GM11168 (cell line): ENCODE results near the gene TNFRSF8.

ENCODE experiments used
- in situ Hi-C: fragments of 300-500 bp; cut with MboI; formaldehyde crosslinking; loops from one replicate; pipeline ENCODE4 v1.12.0; 2022; ENCODE audit warnings: low sequenced_read_pairs; ENCODE audit not compliant: unreplicated experiment

The TNFRSF8 gene

DNA sequence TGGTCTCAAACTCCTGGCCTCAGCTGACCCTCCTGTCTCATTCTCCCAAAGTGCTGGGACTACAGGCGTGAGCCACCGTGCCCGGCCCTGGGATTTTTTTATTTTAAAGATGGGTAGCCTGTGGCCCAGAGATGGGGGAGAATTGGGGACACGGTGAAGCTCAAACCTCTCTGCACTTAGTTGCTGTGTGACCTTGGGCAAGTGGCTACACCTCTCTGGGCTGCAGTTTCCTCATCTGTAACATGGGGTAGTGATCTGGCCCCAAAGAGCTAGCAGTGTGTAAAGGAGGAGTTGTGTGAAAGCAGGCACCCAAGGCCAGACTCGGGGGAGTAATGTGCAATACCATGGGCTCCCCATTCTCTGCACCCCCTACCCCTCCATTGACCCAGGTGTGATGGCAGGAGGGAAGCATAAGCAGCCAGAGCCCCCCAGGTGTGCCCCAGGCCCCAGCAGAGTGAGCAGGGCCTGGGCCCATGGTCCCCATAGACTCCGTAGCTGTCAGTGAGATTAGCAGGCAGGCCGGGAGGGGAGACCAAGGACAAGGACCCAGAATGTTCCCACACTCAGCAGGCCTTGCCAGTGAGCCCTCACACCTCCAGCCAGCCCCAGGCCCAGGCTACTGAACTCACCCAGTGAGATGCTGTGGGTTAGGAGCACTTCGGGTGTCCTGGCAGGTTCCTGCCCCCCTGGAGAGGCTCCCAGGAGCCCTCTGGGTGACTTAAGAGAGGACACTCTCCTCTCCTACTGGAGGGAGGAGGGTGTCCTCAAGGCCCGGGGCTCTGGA lies 17.9 kb downstream of the TNFRSF8 start:
- in situ Hi-C loops, result no loop called here

- in situ Hi-C loops, result no loop called here
Measured at GRCh38 chr1:12081648-12082396, 18.7 kb downstream of the TNFRSF8 start.

- in situ Hi-C loops, result no loop called here
Measured at GRCh38 chr1:12082988-12083387, 19.9 kb downstream of the TNFRSF8 start.

DNA sequence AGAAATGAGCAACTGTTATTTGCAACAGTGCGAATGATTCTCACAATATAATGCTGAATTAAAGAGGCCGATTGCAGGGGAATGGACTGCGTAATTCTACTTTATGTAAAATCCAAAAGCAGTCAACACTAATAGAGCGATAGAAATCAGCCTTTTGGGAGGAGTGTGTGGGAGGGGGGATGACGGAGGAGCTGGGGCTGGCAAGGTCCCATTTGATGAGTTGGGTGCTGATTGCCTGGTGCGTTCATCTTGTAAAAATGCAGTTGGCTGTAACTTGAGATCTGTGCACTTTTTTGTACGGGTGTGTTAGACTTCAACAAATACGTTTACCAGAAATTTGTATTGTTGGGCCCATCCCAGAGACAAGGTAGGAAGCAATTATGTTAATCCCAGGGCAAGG lies 20.7 kb downstream of the TNFRSF8 start:
- in situ Hi-C loops, result no loop called here

DNA sequence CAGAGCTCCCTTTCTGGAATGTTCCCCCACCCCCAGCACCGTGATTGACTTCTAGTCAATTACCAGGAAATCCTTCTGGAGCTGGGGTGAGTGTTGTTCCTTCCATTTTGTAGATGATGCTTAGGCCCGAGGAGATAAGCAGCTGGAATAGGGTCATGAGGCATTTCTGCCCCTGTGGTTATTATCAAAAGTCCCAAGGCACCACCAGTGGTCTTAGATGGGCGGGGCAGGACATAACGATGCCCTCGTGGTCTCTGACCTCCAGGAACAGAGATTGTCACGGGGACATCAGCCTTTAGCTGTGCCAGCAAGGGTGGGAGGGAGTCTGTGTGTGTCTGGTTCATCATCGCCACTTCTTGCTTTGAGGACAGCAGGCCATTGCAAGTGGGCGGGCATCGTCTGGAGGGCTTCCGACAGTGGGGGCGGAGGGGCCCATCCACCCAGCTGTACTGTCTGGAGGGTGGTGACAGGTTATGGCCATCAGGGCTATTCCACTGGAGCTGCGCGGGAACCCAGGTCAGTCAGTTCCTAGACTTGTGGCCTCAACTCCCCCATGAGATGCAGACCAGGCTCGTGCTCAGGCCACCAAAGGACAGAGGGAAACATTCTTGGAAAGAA lies 22.6 kb downstream of the TNFRSF8 start:
- in situ Hi-C loops, result no loop called here

GRCh38 chr1:12087797-12088314 lies 24.8 kb downstream of the TNFRSF8 start:
- in situ Hi-C loops, result no loop called here

DNA sequence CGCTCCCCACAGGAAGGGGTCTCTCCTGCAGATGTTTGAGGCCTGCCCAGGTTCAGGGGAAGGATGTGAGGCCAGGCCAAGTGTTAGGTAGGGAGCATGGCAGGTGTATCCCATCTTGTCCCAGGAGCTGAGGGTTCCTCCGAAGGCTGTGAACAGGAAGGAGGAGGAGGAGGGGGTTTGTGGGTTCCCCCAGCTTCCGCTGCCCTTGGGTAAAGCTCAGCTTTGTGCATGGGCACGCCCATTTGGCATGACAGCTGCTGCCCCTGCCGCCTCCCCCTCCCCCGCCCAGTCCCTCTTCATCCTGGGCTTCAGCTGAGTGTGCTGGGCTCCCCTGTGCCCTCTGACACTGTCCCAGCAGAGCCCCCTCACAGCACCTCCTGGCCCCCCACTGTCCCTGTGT lies 25.5 kb downstream of the TNFRSF8 start:
- in situ Hi-C loops, result no loop called here

DNA sequence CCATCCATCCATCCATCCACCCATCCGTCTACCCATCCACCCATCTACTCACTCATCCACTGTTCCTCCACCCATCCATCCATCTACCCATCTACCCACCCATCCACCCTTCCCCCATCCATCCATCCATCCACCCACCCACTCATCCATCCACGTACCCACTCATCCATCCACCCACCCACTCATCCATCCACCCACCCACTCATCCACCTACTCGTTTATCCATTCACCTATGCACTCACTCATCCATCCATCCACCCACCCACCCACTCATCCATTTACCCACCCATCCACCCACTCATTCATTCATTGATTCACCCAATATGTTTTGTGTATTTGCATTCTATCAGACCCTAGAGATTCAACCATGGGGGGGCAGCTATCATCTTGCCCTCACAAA lies 27.2 kb downstream of the TNFRSF8 start:
- in situ Hi-C loops, result no loop called here

DNA sequence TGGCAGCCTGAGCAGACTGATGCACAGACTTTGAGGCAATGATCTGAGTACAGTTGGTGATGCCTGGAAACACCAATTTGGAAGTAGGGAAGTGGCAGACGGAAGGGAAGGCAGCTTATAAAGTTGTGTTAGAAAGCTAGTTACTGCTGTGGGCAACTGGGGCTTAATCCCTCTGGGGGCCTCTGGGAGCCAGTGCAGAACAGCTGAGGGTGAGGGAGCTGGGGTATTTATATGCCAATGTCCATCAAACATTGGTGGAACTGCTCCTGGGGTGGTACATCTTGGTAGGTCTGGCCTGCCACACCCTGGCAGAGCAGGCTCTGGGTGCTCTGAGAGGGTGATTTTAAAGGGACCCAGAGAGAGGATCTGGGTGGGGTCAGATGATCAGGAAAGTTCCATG lies 28.1 kb downstream of the TNFRSF8 start:
- in situ Hi-C loops, result no loop called here

DNA sequence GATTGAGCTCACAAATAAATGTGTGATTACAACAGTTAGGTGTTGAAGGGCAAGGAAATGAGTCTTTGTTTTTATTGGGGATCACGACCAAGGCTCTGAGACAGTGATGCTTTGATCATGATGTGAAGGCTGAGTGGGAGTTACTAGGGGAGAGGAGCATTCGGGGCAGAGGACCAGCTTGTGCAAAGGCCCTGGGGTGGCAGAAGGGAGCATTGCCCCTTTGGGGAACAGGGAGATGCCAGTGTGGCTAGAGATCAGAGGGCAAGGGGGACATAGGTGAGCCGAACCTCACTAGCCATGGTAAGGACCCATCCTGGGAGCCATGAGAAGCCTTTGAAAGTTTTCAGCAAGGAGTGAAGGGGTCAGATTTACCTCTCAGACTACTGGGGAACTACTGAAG lies 31.1 kb downstream of the TNFRSF8 start:
- in situ Hi-C loops, result no loop called here

GRCh38 chr1:12095452-12096263 lies 32.6 kb downstream of the TNFRSF8 start:
- in situ Hi-C loops, result no loop called here

DNA sequence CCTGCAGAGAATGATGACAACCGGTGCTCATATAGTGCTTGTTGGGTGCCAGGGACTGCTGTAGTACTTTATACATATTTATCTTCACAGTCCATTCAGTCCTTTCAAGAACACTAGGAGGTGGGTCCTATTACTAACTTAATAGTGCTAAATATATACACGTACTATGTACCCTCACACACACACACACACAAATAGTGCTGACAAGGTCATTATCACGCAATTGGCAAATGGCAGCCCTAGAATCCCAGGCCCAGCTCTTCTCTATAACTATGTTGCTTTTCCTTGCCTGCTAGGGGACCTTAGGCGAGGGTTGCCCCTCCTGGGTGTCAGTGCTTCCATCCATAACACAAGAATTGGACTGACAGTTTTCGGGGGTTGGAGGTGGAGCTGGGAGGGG lies 33.5 kb downstream of the TNFRSF8 start:
- in situ Hi-C loops, result no loop called here

DNA sequence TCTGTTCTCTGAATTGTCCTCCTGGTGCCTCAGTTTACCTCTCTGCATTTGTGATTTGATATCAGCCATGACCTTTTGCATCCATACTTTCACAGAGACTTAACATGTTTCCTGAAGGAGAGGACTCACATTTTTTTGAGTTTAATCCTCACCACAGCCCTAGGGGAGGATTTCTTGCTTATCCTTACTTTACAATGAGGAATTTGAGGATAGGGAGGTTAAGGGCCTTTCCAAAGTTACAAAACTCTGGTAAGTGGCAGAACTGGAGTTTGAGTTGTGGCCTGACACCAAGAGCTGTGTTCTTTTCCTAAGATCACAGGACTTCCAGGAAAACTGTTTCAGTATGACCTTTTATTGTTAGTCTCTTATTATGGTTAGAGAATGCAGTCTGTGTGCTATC lies 34.2 kb downstream of the TNFRSF8 start:
- in situ Hi-C loops, result no loop called here

- in situ Hi-C loops, result no loop called here
Measured at GRCh38 chr1:12098786-12099185, 35.7 kb downstream of the TNFRSF8 start.

DNA sequence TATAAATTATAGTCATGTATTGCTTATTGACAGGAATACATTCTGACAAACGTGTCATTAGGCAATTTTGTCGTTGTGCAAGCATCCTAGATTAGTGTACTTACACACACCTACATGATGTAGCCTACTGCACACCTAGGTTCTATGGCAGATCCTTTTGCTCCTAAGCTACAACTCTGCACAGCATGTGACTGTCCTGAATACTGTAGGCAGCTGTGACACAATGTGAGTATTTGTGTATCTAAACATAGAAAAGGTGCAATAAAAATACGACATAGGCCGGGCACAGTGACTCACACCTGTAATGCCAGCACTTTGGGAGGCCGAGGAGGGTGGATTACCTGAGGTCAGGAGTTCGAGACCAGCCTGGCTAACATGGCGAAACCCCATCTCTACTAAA lies 36.5 kb downstream of the TNFRSF8 start:
- in situ Hi-C loops, result loop anchor here (25.0 kb wide), 1 partner anchor 513 kb away; the partner anchor contains the start of gene DHRS3

- in situ Hi-C loops, result loop anchor here (25.0 kb wide), 1 partner anchor 512 kb away; the partner anchor contains the start of gene DHRS3
Measured at GRCh38 chr1:12100071-12100470, 37.0 kb downstream of the TNFRSF8 start.

- in situ Hi-C loops, result loop anchor here (25.0 kb wide), 1 partner anchor 511 kb away; the partner anchor contains the start of gene DHRS3
Measured at GRCh38 chr1:12101120-12101519, 38.0 kb downstream of the TNFRSF8 start.

- in situ Hi-C loops, result loop anchor here (25.0 kb wide), 1 partner anchor 510 kb away; the partner anchor contains the start of gene DHRS3
Measured at GRCh38 chr1:12102066-12102465, 39.0 kb downstream of the TNFRSF8 start.

DNA sequence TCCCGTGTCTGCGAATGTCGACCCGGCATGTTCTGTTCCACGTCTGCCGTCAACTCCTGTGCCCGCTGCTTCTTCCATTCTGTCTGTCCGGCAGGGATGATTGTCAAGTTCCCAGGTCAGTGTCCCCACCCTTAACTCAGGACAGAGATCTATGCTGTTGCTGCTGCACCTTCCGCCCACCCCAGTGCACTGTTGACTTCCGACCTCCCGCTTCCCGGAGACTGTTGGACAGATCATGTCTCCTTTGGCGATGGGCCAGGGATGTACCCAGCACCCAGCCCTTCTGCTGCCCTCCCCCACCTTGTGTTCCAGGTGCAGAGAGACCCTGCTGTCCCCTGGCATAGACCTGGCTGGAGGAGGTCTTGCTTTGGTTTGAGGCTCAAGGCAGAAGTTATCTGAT lies 41.3 kb downstream of the TNFRSF8 start:
- in situ Hi-C loops, result loop anchor here (25.0 kb wide), 1 partner anchor 508 kb away; the partner anchor contains the start of gene DHRS3

- in situ Hi-C loops, result loop anchor here (25.0 kb wide), 1 partner anchor 506 kb away; the partner anchor contains the start of gene DHRS3
Measured at GRCh38 chr1:12106153-12106552, 43.0 kb downstream of the TNFRSF8 start.
